Effector memory CD4-positive, alpha-beta T cell (primary cell): ENCODE measurements around the gene ZBTB7B.

Experiments used
- DNase-seq, 3 donors: peaks; one replicate each; pipeline ENCODE4 v3.0.0-alpha.2; 2020
- H3K27ac ChIP-seq: 2 replicates; pipeline ENCODE4 v1.7.0; 2013; ENCODE audit warnings: mild to moderate bottlenecking, low read length, moderate library complexity; ENCODE audit not compliant: insufficient read depth, poor library complexity, severe bottlenecking
- H3K27me3 ChIP-seq: replicated peaks from 2 replicates; pipeline ENCODE4 v1.7.0; 2013; ENCODE audit warnings: mild to moderate bottlenecking, low read length; ENCODE audit not compliant: insufficient read depth, control insufficient read depth, poor library complexity, severe bottlenecking
- H3K36me3 ChIP-seq: 2 replicates; pipeline ENCODE4 v1.7.0; 2013; ENCODE audit warnings: mild to moderate bottlenecking, low read length, moderate library complexity; ENCODE audit not compliant: control insufficient read depth, insufficient read depth
- H3K4me1 ChIP-seq: 2 replicates; pipeline ENCODE4 v1.7.0; 2013; ENCODE audit warnings: low read length, mild to moderate bottlenecking; ENCODE audit not compliant: control insufficient read depth, insufficient read depth, poor library complexity, severe bottlenecking
- H3K4me3 ChIP-seq: 2 replicates; pipeline ENCODE4 v1.7.0; 2013; ENCODE audit warnings: low read length, low read depth, mild to moderate bottlenecking; ENCODE audit not compliant: insufficient read depth, poor library complexity, severe bottlenecking
- H3K9me3 ChIP-seq: 2 replicates; pipeline ENCODE4 v1.7.0; 2013; ENCODE audit warnings: mild to moderate bottlenecking, low read length, moderate library complexity; ENCODE audit not compliant: control insufficient read depth

Gene ZBTB7B

GRCh38 chr1:155003766-155004351 is 1.3 kb downstream of the ZBTB7B start:
- no peaks in the 10 kb centered on the region for H3K9me3 ChIP-seq
- peak overlapping the region; percentile 83 for H3K4me3 ChIP-seq
- no peak for DNase-seq
- H3K27me3 ChIP-seq = no peaks in the 10 kb centered on the region
- H3K27ac ChIP-seq = peak overlapping the region; percentile 77
- H3K4me1 ChIP-seq = peaks cover 70% of the 10 kb centered on the region
- H3K36me3 ChIP-seq = no peaks in the 10 kb centered on the region

- Histone ChIP-seq H3K27me3 (no peaks in the 10 kb centered on the region), H3K27ac (peak overlapping the region; percentile 77), H3K9me3 (no peaks in the 10 kb centered on the region), H3K36me3 (no peaks in the 10 kb centered on the region), H3K4me1 (peaks cover 67% of the 10 kb centered on the region), H3K4me3 (peak overlapping the region; percentile 83)
- no peak for DNase-seq
These were observed 1.9 kb downstream of the ZBTB7B start for GRCh38 chr1:155004352-155005075.

- Histone ChIP-seq H3K36me3 (no peaks in the 10 kb centered on the region), H3K4me1 (peaks cover 70% of the 10 kb centered on the region), H3K27ac (peak overlapping the region; percentile 77)
These were observed 2.7 kb downstream of the ZBTB7B start for GRCh38 chr1:155005076-155006011.

GRCh38 chr1:155006601-155007101 is 4.0 kb downstream of the ZBTB7B start:
- H3K36me3 ChIP-seq = no peaks in the 10 kb centered on the region
- H3K4me3 ChIP-seq = no peak overlapping the region
- H3K4me1 ChIP-seq = peaks cover 75% of the 10 kb centered on the region
- peak overlapping the region; percentile 77 for H3K27ac ChIP-seq
- H3K27me3 ChIP-seq = no peaks in the 10 kb centered on the region
- DNase-seq = no peak
- no peaks in the 10 kb centered on the region for H3K9me3 ChIP-seq

More at GRCh38 chr1:155005076-155006011, 2.7 kb downstream of the ZBTB7B start:
- peak overlapping the region; percentile 83 for H3K4me3 ChIP-seq
- no peaks in the 10 kb centered on the region for H3K9me3 ChIP-seq
- peak in 1 of 3 donors; percentile 34 for DNase-seq
- no peaks in the 10 kb centered on the region for H3K27me3 ChIP-seq

- no peaks in the 10 kb centered on the region for H3K27me3 ChIP-seq
- H3K9me3 ChIP-seq = no peaks in the 10 kb centered on the region
- no peaks in the 10 kb centered on the region for H3K36me3 ChIP-seq
- no peak overlapping the region for H3K4me3 ChIP-seq
- H3K27ac ChIP-seq = peak overlapping the region; percentile 77
- H3K4me1 ChIP-seq = peaks cover 79% of the 10 kb centered on the region
- DNase-seq = no peak
These were observed 4.7 kb downstream of the ZBTB7B start for GRCh38 chr1:155007251-155007828.

GRCh38 chr1:155008015-155008941 is 5.7 kb downstream of the ZBTB7B start:
- Histone ChIP-seq H3K27me3 (no peaks in the 10 kb centered on the region), H3K36me3 (no peaks in the 10 kb centered on the region), H3K4me3 (peak overlapping the region; percentile 56), H3K27ac (peak overlapping the region; percentile 77), H3K9me3 (no peaks in the 10 kb centered on the region), H3K4me1 (peaks cover 89% of the 10 kb centered on the region)
- no peak for DNase-seq

GRCh38 chr1:155009221-155009711 is 6.7 kb downstream of the ZBTB7B start:
- H3K4me1 ChIP-seq = peaks cover 90% of the 10 kb centered on the region
- H3K9me3 ChIP-seq = no peaks in the 10 kb centered on the region
- H3K27ac ChIP-seq = peak overlapping the region; percentile 77
- no peak for DNase-seq
- peak overlapping the region; percentile 56 for H3K4me3 ChIP-seq
- H3K36me3 ChIP-seq = peaks cover 4% of the 10 kb centered on the region
- H3K27me3 ChIP-seq = no peaks in the 10 kb centered on the region

GRCh38 chr1:155009742-155010141 is 7.1 kb downstream of the ZBTB7B start:
- Histone ChIP-seq H3K36me3 (peaks cover 8% of the 10 kb centered on the region), H3K4me1 (peaks cover 90% of the 10 kb centered on the region)

More at GRCh38 chr1:155009742-155010141, 7.1 kb downstream of the ZBTB7B start:
- no peak for DNase-seq
- peak overlapping the region; percentile 77 for H3K27ac ChIP-seq
- H3K4me3 ChIP-seq = peak overlapping the region; percentile 56
- no peaks in the 10 kb centered on the region for H3K9me3 ChIP-seq
- no peaks in the 10 kb centered on the region for H3K27me3 ChIP-seq
